Liver (tissue), 3 donors: ENCODE data around the gene ABLIM2.
"Not testable (repeated sequence)": the region's sequence is repeated elsewhere in the genome, so short reads cannot be mapped to it uniquely, and the experiment has no call there.

ENCODE experiments used
- EGR1 ChIP-seq, 2 donors: IDR thresholded peaks; 2 replicates each; pipeline ENCODE4 v1.6.1; 2016 to 2018; ENCODE audit warnings: antibody characterized with exemption in 2 of 2, low read depth in 2 of 2
- FOXA1 ChIP-seq: IDR thresholded peaks from 2 replicates; pipeline ENCODE4 v1.6.1; 2016; ENCODE audit warnings: antibody characterized with exemption
- FOXA2 ChIP-seq: IDR thresholded peaks from 2 replicates; pipeline ENCODE4 v1.6.1; 2016; ENCODE audit warnings: antibody characterized with exemption
- GABPA ChIP-seq, 2 donors: IDR thresholded peaks in 1 of 2; conservative IDR thresholded peaks in 1 of 2; 2 replicates each; pipeline ENCODE4 v1.6.1; 2016; ENCODE audit warnings: antibody characterized with exemption in 2 of 2, mild to moderate bottlenecking in 1 of 2, moderate library complexity in 1 of 2
- JUND ChIP-seq, 2 donors: IDR thresholded peaks; 2 replicates each; pipeline ENCODE4 v1.6.1; 2016; ENCODE audit warnings: antibody characterized with exemption in 2 of 2
- RAD21 ChIP-seq, 2 donors: IDR thresholded peaks; 2 replicates each; pipeline ENCODE4 v1.6.1; 2016; ENCODE audit warnings: antibody characterized with exemption in 2 of 2, mild to moderate bottlenecking in 2 of 2
- RXRA ChIP-seq, 2 donors: IDR thresholded peaks; 2 replicates each; pipeline ENCODE4 v1.6.1; 2017 to 2018; ENCODE audit warnings: antibody characterized with exemption in 2 of 2, mild to moderate bottlenecking in 1 of 2
- SP1 ChIP-seq: IDR thresholded peaks from 2 replicates; pipeline ENCODE4 v1.6.1; 2018; ENCODE audit warnings: antibody characterized with exemption, mild to moderate bottlenecking
- TAF1 ChIP-seq: conservative IDR thresholded peaks from 2 replicates; pipeline ENCODE4 v1.6.1; 2016; ENCODE audit warnings: antibody characterized with exemption, mild to moderate bottlenecking
- YY1 ChIP-seq: IDR thresholded peaks from 2 replicates; pipeline ENCODE4 v1.6.1; 2016; ENCODE audit warnings: antibody characterized with exemption, mild to moderate bottlenecking
- TF ChIP-seq, protein P1 (sequence below): IDR thresholded peaks from 2 replicates; pipeline ENCODE4 v1.6.1; 2016; ENCODE audit warnings: antibody characterized with exemption, mild to moderate bottlenecking
- TF ChIP-seq, protein P2 (sequence below): fragments of 150-350 bp; IDR thresholded peaks from 2 replicates; pipeline ENCODE4 v1.5.1; 2017; ENCODE audit warnings: improper control_type of control experiment, low read depth, low read length; ENCODE audit not compliant: missing input control
- TF ChIP-seq, protein P3 (sequence below): IDR thresholded peaks from 2 replicates; pipeline ENCODE4 v1.6.1; 2016; ENCODE audit warnings: antibody characterized with exemption
- TF ChIP-seq, protein P4 (sequence below): IDR thresholded peaks from 2 replicates; pipeline ENCODE4 v1.6.1; 2016; ENCODE audit warnings: antibody characterized with exemption
- donor health status: healthy.
- donor health status: healthy.

DNA sequence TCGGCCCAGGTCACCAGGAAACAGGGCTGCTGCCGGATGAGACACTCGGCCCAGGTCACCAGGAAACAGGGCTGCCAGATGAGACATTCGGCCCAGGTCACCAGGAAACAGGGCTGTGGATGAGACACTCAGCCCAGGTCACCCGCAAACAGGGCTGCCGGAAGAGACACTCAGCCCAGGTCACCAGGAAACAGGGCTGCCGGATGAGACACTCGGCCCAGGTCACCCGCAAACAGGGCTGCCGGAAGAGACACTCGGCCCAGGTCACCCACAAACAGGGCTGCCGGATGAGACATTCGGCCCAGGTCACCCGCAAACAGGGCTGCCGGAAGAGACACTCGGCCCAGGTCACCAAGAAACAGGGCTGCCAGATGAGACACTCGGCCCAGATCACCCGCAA, 240.4 kb downstream of the ABLIM2 start:
- TF ChIP-seq, protein P1, sequence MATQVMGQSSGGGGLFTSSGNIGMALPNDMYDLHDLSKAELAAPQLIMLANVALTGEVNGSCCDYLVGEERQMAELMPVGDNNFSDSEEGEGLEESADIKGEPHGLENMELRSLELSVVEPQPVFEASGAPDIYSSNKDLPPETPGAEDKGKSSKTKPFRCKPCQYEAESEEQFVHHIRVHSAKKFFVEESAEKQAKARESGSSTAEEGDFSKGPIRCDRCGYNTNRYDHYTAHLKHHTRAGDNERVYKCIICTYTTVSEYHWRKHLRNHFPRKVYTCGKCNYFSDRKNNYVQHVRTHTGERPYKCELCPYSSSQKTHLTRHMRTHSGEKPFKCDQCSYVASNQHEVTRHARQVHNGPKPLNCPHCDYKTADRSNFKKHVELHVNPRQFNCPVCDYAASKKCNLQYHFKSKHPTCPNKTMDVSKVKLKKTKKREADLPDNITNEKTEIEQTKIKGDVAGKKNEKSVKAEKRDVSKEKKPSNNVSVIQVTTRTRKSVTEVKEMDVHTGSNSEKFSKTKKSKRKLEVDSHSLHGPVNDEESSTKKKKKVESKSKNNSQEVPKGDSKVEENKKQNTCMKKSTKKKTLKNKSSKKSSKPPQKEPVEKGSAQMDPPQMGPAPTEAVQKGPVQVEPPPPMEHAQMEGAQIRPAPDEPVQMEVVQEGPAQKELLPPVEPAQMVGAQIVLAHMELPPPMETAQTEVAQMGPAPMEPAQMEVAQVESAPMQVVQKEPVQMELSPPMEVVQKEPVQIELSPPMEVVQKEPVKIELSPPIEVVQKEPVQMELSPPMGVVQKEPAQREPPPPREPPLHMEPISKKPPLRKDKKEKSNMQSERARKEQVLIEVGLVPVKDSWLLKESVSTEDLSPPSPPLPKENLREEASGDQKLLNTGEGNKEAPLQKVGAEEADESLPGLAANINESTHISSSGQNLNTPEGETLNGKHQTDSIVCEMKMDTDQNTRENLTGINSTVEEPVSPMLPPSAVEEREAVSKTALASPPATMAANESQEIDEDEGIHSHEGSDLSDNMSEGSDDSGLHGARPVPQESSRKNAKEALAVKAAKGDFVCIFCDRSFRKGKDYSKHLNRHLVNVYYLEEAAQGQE, result not testable (repeated sequence)
- TF ChIP-seq, protein P2, sequence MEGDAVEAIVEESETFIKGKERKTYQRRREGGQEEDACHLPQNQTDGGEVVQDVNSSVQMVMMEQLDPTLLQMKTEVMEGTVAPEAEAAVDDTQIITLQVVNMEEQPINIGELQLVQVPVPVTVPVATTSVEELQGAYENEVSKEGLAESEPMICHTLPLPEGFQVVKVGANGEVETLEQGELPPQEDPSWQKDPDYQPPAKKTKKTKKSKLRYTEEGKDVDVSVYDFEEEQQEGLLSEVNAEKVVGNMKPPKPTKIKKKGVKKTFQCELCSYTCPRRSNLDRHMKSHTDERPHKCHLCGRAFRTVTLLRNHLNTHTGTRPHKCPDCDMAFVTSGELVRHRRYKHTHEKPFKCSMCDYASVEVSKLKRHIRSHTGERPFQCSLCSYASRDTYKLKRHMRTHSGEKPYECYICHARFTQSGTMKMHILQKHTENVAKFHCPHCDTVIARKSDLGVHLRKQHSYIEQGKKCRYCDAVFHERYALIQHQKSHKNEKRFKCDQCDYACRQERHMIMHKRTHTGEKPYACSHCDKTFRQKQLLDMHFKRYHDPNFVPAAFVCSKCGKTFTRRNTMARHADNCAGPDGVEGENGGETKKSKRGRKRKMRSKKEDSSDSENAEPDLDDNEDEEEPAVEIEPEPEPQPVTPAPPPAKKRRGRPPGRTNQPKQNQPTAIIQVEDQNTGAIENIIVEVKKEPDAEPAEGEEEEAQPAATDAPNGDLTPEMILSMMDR, result not testable (repeated sequence)
- TF ChIP-seq GABPA (IDR thresholded peaks at IDR 0.05 in 1 of 2, conservative IDR thresholded peaks at IDR 0.05 in 1 of 2); JUND (IDR thresholded peaks at IDR 0.05); RAD21 (IDR thresholded peaks at IDR 0.05); YY1; RXRA (IDR thresholded peaks at IDR 0.05); SP1; EGR1 (IDR thresholded peaks at IDR 0.05; ENCODE audit: low read depth in 2 of 2); TAF1; FOXA1; FOXA2: not testable (repeated sequence)
- TF ChIP-seq, protein P3, sequence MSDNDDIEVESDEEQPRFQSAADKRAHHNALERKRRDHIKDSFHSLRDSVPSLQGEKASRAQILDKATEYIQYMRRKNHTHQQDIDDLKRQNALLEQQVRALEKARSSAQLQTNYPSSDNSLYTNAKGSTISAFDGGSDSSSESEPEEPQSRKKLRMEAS, result not testable (repeated sequence)
- TF ChIP-seq, protein P4, sequence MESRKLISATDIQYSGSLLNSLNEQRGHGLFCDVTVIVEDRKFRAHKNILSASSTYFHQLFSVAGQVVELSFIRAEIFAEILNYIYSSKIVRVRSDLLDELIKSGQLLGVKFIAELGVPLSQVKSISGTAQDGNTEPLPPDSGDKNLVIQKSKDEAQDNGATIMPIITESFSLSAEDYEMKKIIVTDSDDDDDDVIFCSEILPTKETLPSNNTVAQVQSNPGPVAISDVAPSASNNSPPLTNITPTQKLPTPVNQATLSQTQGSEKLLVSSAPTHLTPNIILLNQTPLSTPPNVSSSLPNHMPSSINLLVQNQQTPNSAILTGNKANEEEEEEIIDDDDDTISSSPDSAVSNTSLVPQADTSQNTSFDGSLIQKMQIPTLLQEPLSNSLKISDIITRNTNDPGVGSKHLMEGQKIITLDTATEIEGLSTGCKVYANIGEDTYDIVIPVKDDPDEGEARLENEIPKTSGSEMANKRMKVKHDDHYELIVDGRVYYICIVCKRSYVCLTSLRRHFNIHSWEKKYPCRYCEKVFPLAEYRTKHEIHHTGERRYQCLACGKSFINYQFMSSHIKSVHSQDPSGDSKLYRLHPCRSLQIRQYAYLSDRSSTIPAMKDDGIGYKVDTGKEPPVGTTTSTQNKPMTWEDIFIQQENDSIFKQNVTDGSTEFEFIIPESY, result not testable (repeated sequence)
